GM13977 (cell line): ENCODE results near the gene SURF1.
A peak's percentile ranks its signal among the peaks of the same experiment; 100 is the strongest.

Source experiments
- DNase-seq: peaks from one replicate; pipeline ENCODE4 v3.0.0; 2012; ENCODE audit warnings: low spot score
- in situ Hi-C: fragments of 300-500 bp; cut with MboI; formaldehyde crosslinking; loops from one replicate; pipeline ENCODE4 v1.12.0; 2022; ENCODE audit warnings: low sequenced_read_pairs, low pct_unique_long_range_greater_than_20kb, mixed read lengths, inconsistent platforms; ENCODE audit not compliant: unreplicated experiment
- TF ChIP-seq, protein P1 (sequence below): IDR thresholded peaks from 2 replicates; pipeline ENCODE4 v1.5.1; 2012; ENCODE audit warnings: mild to moderate bottlenecking, control low read depth; ENCODE audit not compliant: insufficient read depth; ENCODE audit errors: extremely low read depth, missing control alignments

Gene SURF1

GRCh38 chr9:133357656-133358055, 1.4 kb upstream of the SURF1 start:
- in situ Hi-C loops, result no loop called here
- TF ChIP-seq, protein P1, sequence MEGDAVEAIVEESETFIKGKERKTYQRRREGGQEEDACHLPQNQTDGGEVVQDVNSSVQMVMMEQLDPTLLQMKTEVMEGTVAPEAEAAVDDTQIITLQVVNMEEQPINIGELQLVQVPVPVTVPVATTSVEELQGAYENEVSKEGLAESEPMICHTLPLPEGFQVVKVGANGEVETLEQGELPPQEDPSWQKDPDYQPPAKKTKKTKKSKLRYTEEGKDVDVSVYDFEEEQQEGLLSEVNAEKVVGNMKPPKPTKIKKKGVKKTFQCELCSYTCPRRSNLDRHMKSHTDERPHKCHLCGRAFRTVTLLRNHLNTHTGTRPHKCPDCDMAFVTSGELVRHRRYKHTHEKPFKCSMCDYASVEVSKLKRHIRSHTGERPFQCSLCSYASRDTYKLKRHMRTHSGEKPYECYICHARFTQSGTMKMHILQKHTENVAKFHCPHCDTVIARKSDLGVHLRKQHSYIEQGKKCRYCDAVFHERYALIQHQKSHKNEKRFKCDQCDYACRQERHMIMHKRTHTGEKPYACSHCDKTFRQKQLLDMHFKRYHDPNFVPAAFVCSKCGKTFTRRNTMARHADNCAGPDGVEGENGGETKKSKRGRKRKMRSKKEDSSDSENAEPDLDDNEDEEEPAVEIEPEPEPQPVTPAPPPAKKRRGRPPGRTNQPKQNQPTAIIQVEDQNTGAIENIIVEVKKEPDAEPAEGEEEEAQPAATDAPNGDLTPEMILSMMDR, result no peak
- no peak for DNase-seq

DNA sequence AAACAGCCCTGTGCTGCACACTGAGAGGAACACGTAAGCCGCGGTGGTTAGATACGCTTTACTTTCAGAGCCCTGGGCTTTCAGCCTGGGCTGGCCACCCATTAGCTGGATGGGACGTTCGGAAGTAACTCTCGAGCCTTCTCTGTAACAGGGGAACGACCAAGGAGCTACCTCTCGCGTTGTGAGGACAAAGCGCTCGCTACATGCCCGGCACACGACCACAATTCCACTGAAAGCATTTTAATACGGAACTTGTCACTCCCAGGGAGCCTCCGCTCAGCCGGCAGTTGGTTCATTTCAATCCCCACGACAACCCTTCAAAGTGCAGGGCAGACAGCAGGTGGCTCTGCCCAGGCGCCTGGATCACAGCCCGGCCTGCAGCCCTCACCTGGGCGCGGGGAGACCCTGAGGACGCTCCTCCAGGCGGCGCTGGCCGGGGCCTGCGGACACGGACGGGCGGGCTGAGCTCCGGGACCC, 368 bp downstream of the SURF1 start:
- TF ChIP-seq, protein P1, result no peak
- no peak for DNase-seq
- in situ Hi-C loops, result no loop called here

DNA sequence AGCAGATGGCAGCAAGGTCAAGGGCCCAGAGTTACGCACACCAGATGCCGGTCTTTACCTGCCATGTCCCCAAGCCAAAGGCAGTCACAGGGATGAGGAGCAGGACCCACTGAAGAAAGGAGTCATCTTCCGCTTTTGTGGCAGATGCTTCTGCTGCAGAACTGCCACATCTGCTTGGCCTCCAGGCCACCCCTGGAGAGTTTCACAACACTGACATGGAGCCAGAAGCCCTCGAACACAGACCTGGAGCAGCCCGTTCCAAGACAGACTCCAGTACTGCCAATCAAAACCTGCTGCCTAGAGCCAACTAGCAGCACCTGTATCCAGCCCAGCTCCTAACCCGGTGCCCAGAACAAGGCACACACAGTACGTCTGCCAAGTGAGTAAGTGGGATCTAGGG, 1.5 kb downstream of the SURF1 start:
- in situ Hi-C loops, result no loop called here
- DNase-seq, result no peak
- TF ChIP-seq, protein P1, result no peak

GRCh38 chr9:133353548-133353947, 2.7 kb downstream of the SURF1 start:
- TF ChIP-seq, protein P1, result no peak
- in situ Hi-C loops, result no loop called here
- no peak for DNase-seq

- DNase-seq, result no peak
- TF ChIP-seq, protein P1, result no peak
- in situ Hi-C loops, result no loop called here
Measured at GRCh38 chr9:133352635-133353340, 3.5 kb downstream of the SURF1 start.

- in situ Hi-C loops, result no loop called here
- peak; percentile 58 for DNase-seq
- TF ChIP-seq, protein P1, result peak; percentile 65
Measured at GRCh38 chr9:133351908-133352634, 4.2 kb downstream of the SURF1 start.
